Activated naive CD8-positive, alpha-beta T cell treated with anti-CD3 and anti-CD28 coated beads, Interleukin-2, amount 10 ng/mL, durations not matched to agents 7 days and 5 days (primary cell): ENCODE data around the gene TNFRSF4. TPM values are rescaled to one million over a fixed set of nuclear protein-coding genes. Genes with fewer than 3 reads are reported as not detected.
"Not testable (repeated sequence)": the region's sequence is repeated elsewhere in the genome, so short reads cannot be mapped to it uniquely, and the experiment has no call there.

Experiments
- ATAC-seq: fragments of 150-1000 bp; cut with Tn5 transposase; one replicate; pipeline ENCODE4 v1.10.0; 2021; ENCODE audit warnings: low read depth, moderate library complexity
- POLR2A ChIA-PET: fragments of 350-600 bp; sonication (Branson Sonifier 250); formaldehyde crosslinking; loops from one replicate; lab custom pipeline; 2021; ENCODE audit warnings: antibody characterized with exemption; lab: Charles Lee
- DNase-seq: peaks from one replicate; pipeline ENCODE4 v3.0.0; 2021
- H3K27ac Mint-ChIP-seq: one replicate; pipeline ENCODE4 v1.8.0; 2022; ENCODE audit warnings: mild to moderate bottlenecking, mixed read lengths
- H3K27me3 Mint-ChIP-seq: one replicate; pipeline ENCODE4 v1.8.0; 2022; ENCODE audit warnings: mild to moderate bottlenecking, moderate library complexity, mixed read lengths
- H3K36me3 Mint-ChIP-seq: one replicate; pipeline ENCODE4 v1.8.0; 2021; ENCODE audit warnings: mild to moderate bottlenecking, mixed read lengths
- H3K4me1 Mint-ChIP-seq: one replicate; pipeline ENCODE4 v1.8.0; 2021; ENCODE audit warnings: mixed read lengths
- H3K4me3 Mint-ChIP-seq: one replicate; pipeline ENCODE4 v1.8.0; 2022; ENCODE audit warnings: mild to moderate bottlenecking, moderate library complexity, mixed read lengths
- H3K9me3 Mint-ChIP-seq: one replicate; pipeline ENCODE4 v1.8.0; 2021; ENCODE audit warnings: mixed read lengths
- total RNA-seq, 2 experiments: library from RNA; stranded (reverse); gene quantifications; one replicate each; pipeline ENCODE4 v1.2.3, GENCODE V29; 2021

TNFRSF4 gene
- total RNA-seq, 2 experiments from 2014 or later, result 2.4 to 3.1 TPM

- Mint-ChIP-seq H3K27ac (no peak overlapping the region), H3K36me3 (no peaks in the 10 kb centered on the region), H3K9me3 (no peaks in the 10 kb centered on the region), H3K27me3 (peaks cover 19% of the 10 kb centered on the region), H3K4me3 (no peak overlapping the region), H3K4me1 (peaks cover 4% of the 10 kb centered on the region)
- POLR2A ChIA-PET, result no interaction called here
- DNase-seq, result no peak
- no peak for ATAC-seq
Measured at GRCh38 chr1:1179983-1180861, 33.7 kb downstream of the TNFRSF4 start.

- Mint-ChIP-seq H3K36me3 (no peaks in the 10 kb centered on the region), H3K9me3 (no peaks in the 10 kb centered on the region), H3K27me3 (peaks cover 23% of the 10 kb centered on the region), H3K4me1 (peaks cover 4% of the 10 kb centered on the region), H3K27ac (no peak overlapping the region), H3K4me3 (no peak overlapping the region)
- POLR2A ChIA-PET, result no interaction called here
- DNase-seq (no peak), ATAC-seq (no peak)
Measured at GRCh38 chr1:1179346-1179982, 34.5 kb downstream of the TNFRSF4 start.

DNA sequence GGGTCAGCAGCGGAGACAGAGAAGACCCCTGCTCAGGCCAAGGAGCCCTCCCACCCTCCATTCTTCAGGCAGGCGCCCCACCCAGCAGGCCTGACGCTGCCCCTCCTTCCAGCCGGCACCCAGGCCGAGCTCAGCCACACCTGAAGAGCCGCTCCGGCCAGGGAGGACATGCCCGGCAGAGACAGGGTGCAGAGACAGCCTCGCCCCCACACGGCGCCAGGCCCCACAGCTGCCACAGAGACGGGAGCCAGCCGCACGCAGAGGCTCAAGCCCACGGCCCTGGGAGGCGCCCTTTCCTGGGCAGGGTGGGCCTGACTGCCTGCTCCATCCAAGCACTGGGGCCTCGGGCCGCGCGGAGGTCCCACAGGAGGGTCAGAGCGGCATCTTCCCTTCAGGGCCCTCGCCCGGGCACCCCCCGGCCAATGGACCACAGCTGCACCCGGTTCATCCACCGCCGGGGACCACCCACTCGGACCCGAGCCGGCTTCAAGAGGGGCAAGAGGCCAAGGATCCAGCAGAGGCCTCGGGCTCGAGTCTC is 35.1 kb downstream of the TNFRSF4 start:
- H3K27me3 Mint-ChIP-seq, result peaks cover 24% of the 10 kb centered on the region
- H3K36me3 Mint-ChIP-seq, result no peaks in the 10 kb centered on the region
- H3K27ac Mint-ChIP-seq, result no peak overlapping the region
- no peaks in the 10 kb centered on the region for H3K9me3 Mint-ChIP-seq
- POLR2A ChIA-PET, result no interaction called here
- no peak for DNase-seq
- peaks cover 6% of the 10 kb centered on the region for H3K4me1 Mint-ChIP-seq
- ATAC-seq, result no peak
- no peak overlapping the region for H3K4me3 Mint-ChIP-seq

DNA sequence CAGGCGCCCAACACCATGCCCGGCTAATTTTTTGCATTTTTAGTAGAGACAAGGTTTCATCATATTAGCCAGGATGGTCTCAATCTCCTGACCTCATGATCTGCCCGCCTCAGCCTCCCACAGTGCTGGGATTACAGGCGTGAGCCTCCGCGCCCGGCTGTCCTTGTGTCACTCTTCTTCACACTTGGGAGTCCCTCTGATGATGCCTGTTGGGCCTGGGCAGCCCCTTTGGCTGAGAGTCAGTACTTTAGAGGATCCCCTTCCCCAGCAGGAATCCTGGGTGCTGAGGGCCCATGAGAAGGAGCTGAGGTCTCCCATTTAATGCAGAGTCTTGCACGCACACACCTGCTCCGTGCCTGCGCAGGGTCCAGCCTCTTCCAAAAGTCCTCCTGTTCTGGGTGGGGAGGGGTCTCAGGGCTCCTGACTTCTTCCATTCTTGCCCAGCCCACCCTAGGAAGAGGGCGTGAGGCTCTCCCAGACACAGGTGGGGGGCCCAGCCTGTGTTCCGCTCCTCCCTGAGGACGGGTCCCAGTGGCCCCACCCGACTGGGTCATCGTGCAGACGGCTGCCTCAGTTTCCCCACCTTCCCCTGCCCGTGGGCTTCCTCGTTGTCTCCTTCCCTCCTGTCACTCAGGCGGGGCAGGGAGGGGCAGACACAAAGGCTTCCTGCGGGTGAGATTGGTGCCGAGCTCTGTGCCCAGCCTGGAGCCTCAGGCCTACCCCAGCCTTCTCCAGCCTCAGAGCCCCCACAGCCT is 36.3 kb downstream of the TNFRSF4 start:
- H3K27ac Mint-ChIP-seq, result no peak overlapping the region
- no peak overlapping the region for H3K4me3 Mint-ChIP-seq
- ATAC-seq (no peak), DNase-seq (no peak)
- H3K27me3 Mint-ChIP-seq, result peaks cover 26% of the 10 kb centered on the region
- H3K9me3 Mint-ChIP-seq, result no peaks in the 10 kb centered on the region
- H3K36me3 Mint-ChIP-seq, result no peaks in the 10 kb centered on the region
- POLR2A ChIA-PET, result no interaction called here
- peaks cover 6% of the 10 kb centered on the region for H3K4me1 Mint-ChIP-seq

GRCh38 chr1:1176931-1177330 is 37.0 kb downstream of the TNFRSF4 start:
- Mint-ChIP-seq H3K9me3 (no peaks in the 10 kb centered on the region), H3K27ac (peak overlapping the region; percentile 6), H3K36me3 (no peaks in the 10 kb centered on the region), H3K4me1 (peaks cover 10% of the 10 kb centered on the region), H3K4me3 (no peak overlapping the region), H3K27me3 (peaks cover 26% of the 10 kb centered on the region)
- DNase-seq (no peak), ATAC-seq (no peak)
- POLR2A ChIA-PET, result no interaction called here

DNA sequence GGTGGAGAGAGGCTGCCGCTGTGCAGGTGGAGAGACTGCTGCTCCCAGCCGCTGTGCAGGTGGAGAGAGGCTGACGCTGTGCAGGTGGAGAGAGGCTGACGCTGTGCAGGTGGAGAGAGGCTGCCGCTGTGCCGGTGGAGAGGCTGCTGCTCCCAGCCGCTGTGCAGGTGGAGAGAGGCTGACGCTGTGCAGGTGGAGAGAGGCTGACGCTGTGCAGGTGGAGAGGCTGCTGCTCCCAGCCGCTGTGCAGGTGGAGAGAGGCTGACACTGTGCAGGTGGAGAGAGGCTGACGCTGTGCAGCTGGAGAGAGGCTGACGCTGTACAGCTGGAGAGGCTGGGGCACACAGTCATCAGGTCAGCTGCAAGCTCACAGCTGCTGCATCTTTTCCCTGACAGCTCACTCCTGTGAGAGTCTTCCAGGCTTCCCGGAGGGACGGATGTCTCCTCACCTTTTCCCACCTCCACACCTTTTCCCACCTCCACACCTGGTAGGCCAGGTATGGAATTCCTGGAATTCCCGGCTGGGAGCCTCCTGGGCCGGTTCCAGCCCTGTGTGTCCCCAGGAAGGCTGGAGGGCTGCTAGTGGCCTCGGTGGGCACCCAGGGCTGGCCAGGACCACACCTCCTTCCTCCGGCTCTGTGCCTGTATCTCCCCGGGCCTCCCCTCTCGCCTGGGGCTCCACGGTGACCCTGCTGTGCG is 37.7 kb downstream of the TNFRSF4 start:
- H3K4me3 Mint-ChIP-seq, POLR2A ChIA-PET, ATAC-seq, H3K27ac Mint-ChIP-seq, H3K9me3 Mint-ChIP-seq, H3K4me1 Mint-ChIP-seq, H3K36me3 Mint-ChIP-seq: not testable (repeated sequence)
- peaks cover 24% of the 10 kb centered on the region for H3K27me3 Mint-ChIP-seq
- DNase-seq, result peak; percentile 29

GRCh38 chr1:1175221-1176062 is 38.5 kb downstream of the TNFRSF4 start:
- peaks cover 6% of the 10 kb centered on the region for H3K4me1 Mint-ChIP-seq
- no peaks in the 10 kb centered on the region for H3K9me3 Mint-ChIP-seq
- peaks cover 22% of the 10 kb centered on the region for H3K27me3 Mint-ChIP-seq
- POLR2A ChIA-PET, result no interaction called here
- no peaks in the 10 kb centered on the region for H3K36me3 Mint-ChIP-seq
- H3K4me3 Mint-ChIP-seq, result no peak overlapping the region
- no peak overlapping the region for H3K27ac Mint-ChIP-seq
- DNase-seq, result peak; percentile 32
- no peak for ATAC-seq

- DNase-seq (peak; percentile 73), ATAC-seq (peak; percentile 77)
- POLR2A ChIA-PET, result interaction anchor here (0.5 to 1.5 kb wide), 5 partner anchors 14 to 57 kb away, joined by 3 to 12 read pairs (median 3); no protein-coding TSS in a partner anchor
- Mint-ChIP-seq H3K9me3 (no peaks in the 10 kb centered on the region), H3K27me3 (peaks cover 25% of the 10 kb centered on the region), H3K4me3 (peak within 1 kb of the TSS; percentile 28), H3K36me3 (no peaks in the 10 kb centered on the region), H3K27ac (peak within 1 kb of the TSS; percentile 61), H3K4me1 (peaks cover 9% of the 10 kb centered on the region)
Measured at GRCh38 chr1:1173793-1174415, 40.0 kb downstream of the TNFRSF4 start, which contains the start of gene TTLL10. TTLL10 (plus strand) TSS chr1:1173880; CDS start chr1:1179216, 5,336 bp downstream.

- POLR2A ChIA-PET, result interaction anchor here (0.5 to 1.5 kb wide), 5 partner anchors 15 to 58 kb away, joined by 3 to 12 read pairs (median 3); no protein-coding TSS in a partner anchor
- no peaks in the 10 kb centered on the region for H3K9me3 Mint-ChIP-seq
- ATAC-seq, result peak; percentile 56
- DNase-seq, result no peak
- no peak overlapping the region for H3K27ac Mint-ChIP-seq
- H3K4me3 Mint-ChIP-seq, result peak overlapping the region; percentile 28
- peaks cover 25% of the 10 kb centered on the region for H3K27me3 Mint-ChIP-seq
- peaks cover 9% of the 10 kb centered on the region for H3K4me1 Mint-ChIP-seq
- no peaks in the 10 kb centered on the region for H3K36me3 Mint-ChIP-seq
Measured at GRCh38 chr1:1173061-1173792, 40.7 kb downstream of the TNFRSF4 start.

DNA sequence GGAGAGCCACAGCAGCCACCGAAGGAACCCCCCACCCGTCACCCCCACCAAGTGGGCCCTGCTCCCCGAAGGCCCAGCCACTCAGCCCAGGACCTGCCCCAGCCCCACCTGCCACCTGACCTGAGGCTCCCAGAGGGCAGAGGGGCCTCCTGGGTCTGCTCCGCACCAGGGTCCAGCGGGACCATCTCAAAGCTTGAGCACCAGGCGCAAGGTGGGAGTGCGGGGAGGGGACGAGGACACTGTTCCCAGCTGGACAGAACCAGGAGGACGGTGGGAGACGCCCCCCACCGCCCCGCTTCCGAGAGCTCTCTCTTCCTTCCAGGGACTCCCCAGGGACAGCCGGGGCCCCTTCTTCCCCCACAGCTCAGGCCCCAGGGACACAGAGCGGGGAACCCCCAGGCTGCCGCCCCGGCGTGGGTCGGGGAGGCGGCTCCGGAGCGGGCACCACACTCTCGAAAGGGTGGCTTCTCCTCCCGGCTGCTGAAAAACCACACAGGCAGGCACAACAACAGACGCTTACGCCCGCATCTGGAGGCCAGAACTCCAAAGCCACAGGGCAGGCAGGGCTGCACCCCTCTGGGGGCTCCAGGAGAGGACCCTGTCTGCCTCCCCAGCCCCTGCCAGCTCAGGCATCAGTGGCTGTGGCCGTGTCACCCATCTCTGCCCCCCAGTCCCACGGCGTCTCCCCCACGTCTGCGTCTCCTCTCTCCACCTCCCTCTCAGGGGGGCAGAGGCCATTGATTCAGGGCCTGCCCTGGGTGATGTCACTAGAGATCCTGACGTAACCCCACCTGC is 42.2 kb downstream of the TNFRSF4 start:
- Mint-ChIP-seq H3K27ac (peak overlapping the region; percentile 71), H3K9me3 (no peaks in the 10 kb centered on the region), H3K4me1 (peaks cover 9% of the 10 kb centered on the region), H3K27me3 (peaks cover 21% of the 10 kb centered on the region), H3K36me3 (no peaks in the 10 kb centered on the region), H3K4me3 (peak overlapping the region; percentile 20)
- POLR2A ChIA-PET, result no interaction called here
- DNase-seq (peak; percentile 44), ATAC-seq (peak; percentile 24)
